SH-SY5Y (cell line): ENCODE measurements around the gene DRC3.

ENCODE experiments used
- GATA2 ChIP-seq: IDR thresholded peaks from 2 replicates; pipeline ENCODE4 v1.6.1; 2011; ENCODE audit warnings: mild to moderate bottlenecking, low read depth, low read length
- GATA3 ChIP-seq: IDR thresholded peaks from 2 replicates; pipeline ENCODE4 v1.6.1; 2011; ENCODE audit warnings: low read depth, mild to moderate bottlenecking, low read length, moderate library complexity

GRCh38 chr17:18000030-18000408, 27.4 kb downstream of the DRC3 start:
- TF ChIP-seq GATA2 (no peak), GATA3 (no peak)
